K562 (cell line): ENCODE measurements around the gene CEACAM8. TPM values are rescaled to one million over a fixed set of nuclear protein-coding genes. Genes with fewer than 3 reads are reported as not detected.

Source experiments
- ATAC-seq: fragments of 200-7000 bp; cut with Tn5 transposase; 3 replicates; pipeline ENCODE4 v1.9.1; 2020; ENCODE audit warnings: moderate library complexity
- BruUV-seq: library from RNA; stranded (reverse); fragments of 400-500 nt; replicated peaks from 2 replicates; lab custom pipeline; 2021; lab: Mats Ljungman, UMichigan
- CTCF ChIA-PET: fragments of 300-600 bp; formaldehyde crosslinking; extraction: SDS; loops from one replicate; lab custom pipeline; 2021; ENCODE audit warnings: low intra/inter-chr PET ratio; lab: Yijun Ruan, JAX
- POLR2A ChIA-PET: fragments of 300-600, 350-650 bp; sonication (Branson Sonifier 250); formaldehyde crosslinking; extraction: SDS; loops from one replicate; lab custom pipeline; 2021; ENCODE audit warnings: antibody characterized with exemption, inconsistent platforms; lab: Yijun Ruan, JAX
- DNase-seq, 4 experiments: peaks; one replicate each; pipeline versions ENCODE4 v3.0.0 to v3.0.0-alpha.2; 2011 to 2018; ENCODE audit warnings: low spot score in 3 of 4, mixed read lengths in 3 of 4; ENCODE audit errors: extremely low read depth in 1 of 4
- FAIRE-seq: peaks from 2 replicates; lab custom pipeline; 2011; peaks lifted over from hg19 to GRCh38; lab: Jason Lieb, UNC
- H2AFZ ChIP-seq: 2 replicates; pipeline ENCODE4 v1.6.0; 2011; ENCODE audit warnings: low read depth, low read length, control low read depth, inconsistent platforms
- H3K27ac ChIP-seq: fragments of 200-600 bp; 3 replicates; pipeline ENCODE4 v1.8.0; 2011; ENCODE audit warnings: low read depth, mild to moderate bottlenecking, control low read depth, inconsistent platforms, low read length, moderate library complexity, mixed read lengths; ENCODE audit errors: extremely low read depth
- H3K27me3 ChIP-seq, 2 experiments: fragments of 300-600 bp in 1 of 2; 2 replicates in 1 of 2; 3 replicates in 1 of 2; pipeline versions ENCODE4 v1.6.0 to v1.8.0; 2011; ENCODE audit warnings: inconsistent platforms in 2 of 2, low read length in 2 of 2, mild to moderate bottlenecking in 1 of 2, mixed read lengths in 1 of 2, moderate library complexity in 1 of 2; ENCODE audit not compliant: control insufficient read depth in 2 of 2, insufficient read depth in 2 of 2
- H3K36me3 ChIP-seq: fragments of 300-600 bp; 3 replicates; pipeline ENCODE4 v1.8.0; 2011; ENCODE audit warnings: mild to moderate bottlenecking, low read length, inconsistent platforms; ENCODE audit not compliant: control insufficient read depth, insufficient read depth
- H3K4me1 ChIP-seq, 2 experiments: fragments of 200-600 bp in 1 of 2; replicated peaks in 1 of 2; 2 replicates in 1 of 2; 3 replicates in 1 of 2; pipeline versions ENCODE4 v1.5.1 to v1.8.0; 2011; ENCODE audit warnings: inconsistent platforms in 2 of 2, low read length in 2 of 2, mild to moderate bottlenecking in 1 of 2, mixed read lengths in 1 of 2, moderate library complexity in 1 of 2; ENCODE audit not compliant: control insufficient read depth in 2 of 2, insufficient read depth in 2 of 2
- H3K4me2 ChIP-seq: 2 replicates; pipeline ENCODE4 v1.6.1; 2011; ENCODE audit warnings: low read length, control low read depth, inconsistent platforms, mixed read lengths; ENCODE audit not compliant: insufficient read depth
- H3K4me3 ChIP-seq: fragments of 200-600 bp; sonication (generic), shearing (Covaris generic); 2 replicates; pipeline ENCODE4 v1.5.1; 2016; ENCODE audit warnings: control low read depth, inconsistent platforms
- H3K79me2 ChIP-seq: fragments of 200-600 bp; 3 replicates; pipeline ENCODE4 v1.8.0; 2011; ENCODE audit warnings: low read length, inconsistent platforms; ENCODE audit not compliant: control insufficient read depth, insufficient read depth
- H3K9ac ChIP-seq, 2 experiments: 2 replicates each; pipeline versions ENCODE4 v1.6.0 to v1.6.1; 2011; ENCODE audit warnings: low read depth in 2 of 2, low read length in 2 of 2, control low read depth in 1 of 2, inconsistent platforms in 1 of 2, mild to moderate bottlenecking in 1 of 2, mixed read lengths in 1 of 2; ENCODE audit not compliant: insufficient read depth in 1 of 2
- H3K9me1 ChIP-seq: one replicate; pipeline ENCODE4 v1.6.0; 2011; ENCODE audit warnings: inconsistent platforms, mild to moderate bottlenecking, low read length, moderate library complexity; ENCODE audit not compliant: control insufficient read depth, insufficient read depth
- H3K9me3 ChIP-seq: replicated peaks from 2 replicates; pipeline ENCODE4 v1.5.1; 2011; ENCODE audit warnings: low read depth, low read length, inconsistent platforms; ENCODE audit not compliant: control insufficient read depth, insufficient read depth
- H4K20me1 ChIP-seq: replicated peaks from 2 replicates; pipeline ENCODE4 v1.6.1; 2011; ENCODE audit warnings: low read length, inconsistent platforms, mixed read lengths; ENCODE audit not compliant: control insufficient read depth, insufficient read depth
- POLR2B ChIP-seq: fragments of 450-650 bp; IDR thresholded peaks from 2 replicates; pipeline ENCODE4 v1.6.1; 2018; ENCODE audit warnings: low read depth; ENCODE audit not compliant: partially characterized antibody
- RAD21 ChIP-seq, 2 experiments: fragments of 250-450 bp in 1 of 2; fragments of 450-650 bp in 1 of 2; sonication (Bioruptor Pico) in 1 of 2; formaldehyde crosslinking in 1 of 2; IDR thresholded peaks in 1 of 2; conservative IDR thresholded peaks in 1 of 2; 2 replicates each; pipeline versions ENCODE4 v1.4.0 to v1.8.0; 2020 to 2022; ENCODE audit warnings: mild to moderate bottlenecking in 2 of 2, moderate library complexity in 1 of 2
- SIX5 ChIP-seq, 2 experiments: IDR thresholded peaks; 2 replicates each; pipeline ENCODE4 v1.6.1; 2011; ENCODE audit warnings: low read length in 2 of 2, borderline replicate concordance in 1 of 2, low read depth in 1 of 2, mild to moderate bottlenecking in 1 of 2, moderate library complexity in 1 of 2; ENCODE audit not compliant: insufficient read depth in 1 of 2
- SMAD1 ChIP-seq: fragments of 150-350 bp; IDR thresholded peaks from 2 replicates; pipeline ENCODE4 v1.6.1; 2014; ENCODE audit warnings: low read length, low read depth; ENCODE audit not compliant: partially characterized antibody
- SMC3 ChIP-seq: conservative IDR thresholded peaks from 2 replicates; pipeline ENCODE4 v1.6.1; 2011; ENCODE audit warnings: low read depth, low read length, improper control_type of control experiment; ENCODE audit not compliant: insufficient read depth
- ZNF263 ChIP-seq: sonication (generic); formaldehyde crosslinking; IDR thresholded peaks from 2 replicates; pipeline ENCODE4 v1.8.0; 2022; ENCODE audit warnings: mild to moderate bottlenecking, missing genetic modification reagents, borderline replicate concordance
- WGBS: fragments of 100-300 bp; shearing (Covaris generic); methylation state at CpG from one replicate; pipeline ENCODE4 v1.1.6; 2016; ENCODE audit warnings: low coverage, mixed read lengths; ENCODE audit not compliant: insufficient coverage; ENCODE audit errors: missing lambda C conversion rate; 5-methylcytosine and 5-hydroxymethylcytosine counted together
- in situ Hi-C: fragments of 300-500 bp; cut with MboI; formaldehyde crosslinking; loops from 4 replicates; pipeline ENCODE4 v1.15.0; 2018; ENCODE audit warnings: inconsistent platforms, mixed read lengths
- intact Hi-C: fragments of 100-400 bp; cut with micrococcal nuclease; formaldehyde crosslinking; loops from 2 replicates; pipeline ENCODE4 v1.14.2; 2022
- polyA plus RNA-seq, 8 experiments: library from polyadenylated mRNA; depleted of rRNA in 4 of 8; stranded (reverse) in 5 of 8; unstranded in 3 of 8; fragments of >200 nt; fragmentation: Nextera tagmentation in 2 of 8; fragmentation: Illumina TruSeq in 1 of 8; extraction: Ambion mirVana in 2 of 8; extraction: Trizol in 1 of 8; gene quantifications; 2 replicates each; pipeline versions ENCODE4 v1.2.1 to v1.2.3, GENCODE V29; 2011 to 2014; ENCODE audit warnings: inconsistent platforms in 1 of 8, missing spikeins in 1 of 8
- total RNA-seq, 7 experiments: library from RNA; depleted of rRNA in 6 of 7; stranded (reverse); fragments of >200 nt in 6 of 7; fragmentation: Illumina TruSeq in 2 of 7; extraction: Trizol in 2 of 7; gene quantifications; 2 replicates each; pipeline versions ENCODE4 v1.2.1 to v1.2.3, GENCODE V29; 2011 to 2021; ENCODE audit warnings: low replicate concordance in 1 of 7
- TF ChIP-seq, protein P1 (sequence below), 3 experiments: IDR thresholded peaks in 2 of 3; conservative IDR thresholded peaks in 1 of 3; 2 replicates each; pipeline ENCODE4 v1.5.1; 2011 to 2012; ENCODE audit warnings: low read length in 3 of 3, mild to moderate bottlenecking in 3 of 3, control low read depth in 2 of 3, improper control_type of control experiment in 1 of 3, inconsistent platforms in 1 of 3, low read depth in 1 of 3, mixed read lengths in 1 of 3, moderate library complexity in 1 of 3; ENCODE audit not compliant: insufficient read depth in 2 of 3
- TF ChIP-seq, protein P2 (sequence below): IDR thresholded peaks from 2 replicates; pipeline ENCODE4 v1.6.1; 2011; ENCODE audit warnings: borderline replicate concordance, low read depth, mild to moderate bottlenecking, moderate library complexity, low read length; ENCODE audit not compliant: insufficient read depth, poor library complexity, severe bottlenecking
- TF ChIP-seq, protein P3 (sequence below): fragments of 250-450 bp; sonication (Bioruptor Pico); IDR thresholded peaks from 2 replicates; pipeline ENCODE4 v1.5.0; 2020; ENCODE audit warnings: mild to moderate bottlenecking, borderline replicate concordance

CEACAM8 gene
- total and polyA plus RNA-seq, 9 of the 15 experiments (the other 6 are each of a cell fraction or from before 2014, with no cell fraction given), result not detected

DNA sequence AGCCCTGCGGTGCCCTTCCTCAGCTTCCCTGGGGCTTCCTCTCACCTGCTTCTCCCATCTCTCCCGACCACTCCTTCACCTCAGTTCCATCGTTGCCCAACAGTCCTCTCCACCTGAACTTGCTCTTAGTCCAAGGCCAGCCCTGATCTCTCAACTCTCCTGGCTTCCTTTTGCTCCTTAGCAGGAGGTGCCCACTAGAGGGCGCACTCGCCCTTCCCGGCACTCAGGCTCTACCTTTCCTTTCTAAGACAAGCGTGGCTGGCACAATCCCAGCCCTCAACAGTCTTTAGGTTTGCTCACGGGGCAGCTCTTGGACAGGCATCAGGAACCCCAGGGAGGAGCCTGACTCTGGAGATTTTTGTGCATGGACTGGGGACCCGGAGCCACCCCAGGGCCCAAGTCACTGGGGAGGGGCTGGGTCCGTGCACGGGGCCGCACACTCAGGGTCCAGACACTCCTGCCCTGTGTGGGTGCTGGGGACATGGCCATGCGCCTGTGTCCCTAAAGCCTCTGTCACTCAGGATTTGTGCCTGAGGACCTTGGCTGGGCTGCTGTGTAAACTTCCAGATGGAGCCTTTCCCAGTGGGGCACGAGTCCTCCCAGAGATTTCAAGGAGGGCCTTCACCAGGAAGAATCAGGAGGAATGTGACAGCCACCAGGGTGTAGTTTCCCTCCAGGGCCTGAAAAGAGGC is 12.1 kb upstream of the CEACAM8 start:
- ChIA-PET CTCF (no interaction called here), POLR2A (no interaction called here)
- Histone ChIP-seq H3K4me2 (no peak overlapping the region), H3K9me1 (no peaks in the 10 kb centered on the region), H3K36me3 (no peaks in the 10 kb centered on the region), H3K4me3 (no peak overlapping the region), H3K9ac (0 out of 4 replicates have a peak overlapping the region, but pooled peaks of 1 of the 2 experiments have one; percentile 20), H3K27me3 (no peaks in the 10 kb centered on the region; a peak in 2 of 5 replicates), H3K79me2 (no peaks in the 10 kb centered on the region), H3K4me1 (peaks cover 0 to 3% of the 10 kb centered on the region in 2 experiments; a peak in 1 of 5 replicates), H2AFZ (no peak overlapping the region), H3K27ac (no peak overlapping the region), H4K20me1 (no peaks in the 10 kb centered on the region; the same call in 1 of the 2 replicates), H3K9me3 (no peaks in the 10 kb centered on the region)
- intact Hi-C loops, result no loop called here
- in situ Hi-C loops, result no loop called here
- peak; percentile 69 to 76 (median 72) for DNase-seq
- BruUV-seq, result no TSS peak
- peak; percentile 82 for FAIRE-seq
- WGBS, result 10% methylated on average over 10 of the region's 14 CpGs
- peak; percentile 93 for ATAC-seq
- TF ChIP-seq ZNF263 (CRISPR knock-in tag), result no peak
- TF ChIP-seq, protein P1, sequence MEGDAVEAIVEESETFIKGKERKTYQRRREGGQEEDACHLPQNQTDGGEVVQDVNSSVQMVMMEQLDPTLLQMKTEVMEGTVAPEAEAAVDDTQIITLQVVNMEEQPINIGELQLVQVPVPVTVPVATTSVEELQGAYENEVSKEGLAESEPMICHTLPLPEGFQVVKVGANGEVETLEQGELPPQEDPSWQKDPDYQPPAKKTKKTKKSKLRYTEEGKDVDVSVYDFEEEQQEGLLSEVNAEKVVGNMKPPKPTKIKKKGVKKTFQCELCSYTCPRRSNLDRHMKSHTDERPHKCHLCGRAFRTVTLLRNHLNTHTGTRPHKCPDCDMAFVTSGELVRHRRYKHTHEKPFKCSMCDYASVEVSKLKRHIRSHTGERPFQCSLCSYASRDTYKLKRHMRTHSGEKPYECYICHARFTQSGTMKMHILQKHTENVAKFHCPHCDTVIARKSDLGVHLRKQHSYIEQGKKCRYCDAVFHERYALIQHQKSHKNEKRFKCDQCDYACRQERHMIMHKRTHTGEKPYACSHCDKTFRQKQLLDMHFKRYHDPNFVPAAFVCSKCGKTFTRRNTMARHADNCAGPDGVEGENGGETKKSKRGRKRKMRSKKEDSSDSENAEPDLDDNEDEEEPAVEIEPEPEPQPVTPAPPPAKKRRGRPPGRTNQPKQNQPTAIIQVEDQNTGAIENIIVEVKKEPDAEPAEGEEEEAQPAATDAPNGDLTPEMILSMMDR (IDR thresholded peaks at IDR 0.05 in 2 of 3, conservative IDR thresholded peaks at IDR 0.05 in 1 of 3; ENCODE audit: insufficient read depth in 2 of 3, low read depth in 1 of 3, low read length in 3 of 3), result peak; percentile 80 to 88 (median 82)
- no peak for TF ChIP-seq SMAD1
- TF ChIP-seq SMC3, result 0 out of 2 replicates have a peak, but pooled peaks have one; percentile 37
- TF ChIP-seq POLR2B, result no peak
- TF ChIP-seq, protein P2, sequence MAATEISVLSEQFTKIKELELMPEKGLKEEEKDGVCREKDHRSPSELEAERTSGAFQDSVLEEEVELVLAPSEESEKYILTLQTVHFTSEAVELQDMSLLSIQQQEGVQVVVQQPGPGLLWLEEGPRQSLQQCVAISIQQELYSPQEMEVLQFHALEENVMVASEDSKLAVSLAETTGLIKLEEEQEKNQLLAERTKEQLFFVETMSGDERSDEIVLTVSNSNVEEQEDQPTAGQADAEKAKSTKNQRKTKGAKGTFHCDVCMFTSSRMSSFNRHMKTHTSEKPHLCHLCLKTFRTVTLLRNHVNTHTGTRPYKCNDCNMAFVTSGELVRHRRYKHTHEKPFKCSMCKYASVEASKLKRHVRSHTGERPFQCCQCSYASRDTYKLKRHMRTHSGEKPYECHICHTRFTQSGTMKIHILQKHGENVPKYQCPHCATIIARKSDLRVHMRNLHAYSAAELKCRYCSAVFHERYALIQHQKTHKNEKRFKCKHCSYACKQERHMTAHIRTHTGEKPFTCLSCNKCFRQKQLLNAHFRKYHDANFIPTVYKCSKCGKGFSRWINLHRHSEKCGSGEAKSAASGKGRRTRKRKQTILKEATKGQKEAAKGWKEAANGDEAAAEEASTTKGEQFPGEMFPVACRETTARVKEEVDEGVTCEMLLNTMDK, result peak; percentile 51
- TF ChIP-seq, protein P3, sequence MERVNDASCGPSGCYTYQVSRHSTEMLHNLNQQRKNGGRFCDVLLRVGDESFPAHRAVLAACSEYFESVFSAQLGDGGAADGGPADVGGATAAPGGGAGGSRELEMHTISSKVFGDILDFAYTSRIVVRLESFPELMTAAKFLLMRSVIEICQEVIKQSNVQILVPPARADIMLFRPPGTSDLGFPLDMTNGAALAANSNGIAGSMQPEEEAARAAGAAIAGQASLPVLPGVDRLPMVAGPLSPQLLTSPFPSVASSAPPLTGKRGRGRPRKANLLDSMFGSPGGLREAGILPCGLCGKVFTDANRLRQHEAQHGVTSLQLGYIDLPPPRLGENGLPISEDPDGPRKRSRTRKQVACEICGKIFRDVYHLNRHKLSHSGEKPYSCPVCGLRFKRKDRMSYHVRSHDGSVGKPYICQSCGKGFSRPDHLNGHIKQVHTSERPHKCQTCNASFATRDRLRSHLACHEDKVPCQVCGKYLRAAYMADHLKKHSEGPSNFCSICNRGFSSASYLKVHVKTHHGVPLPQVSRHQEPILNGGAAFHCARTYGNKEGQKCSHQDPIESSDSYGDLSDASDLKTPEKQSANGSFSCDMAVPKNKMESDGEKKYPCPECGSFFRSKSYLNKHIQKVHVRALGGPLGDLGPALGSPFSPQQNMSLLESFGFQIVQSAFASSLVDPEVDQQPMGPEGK (CRISPR knock-in tag), result no peak
- peak in 1 of 2 experiments; percentile 50; a peak in 2 of 4 replicates for TF ChIP-seq RAD21 (CRISPR knock-in tag; conservative IDR thresholded peaks at IDR 0.05 in 1 of 2, IDR thresholded peaks at IDR 0.05 in 1 of 2)
- no peak for TF ChIP-seq SIX5 (IDR thresholded peaks at IDR 0.05; ENCODE audit: borderline replicate concordance in 1 of 2, insufficient read depth in 1 of 2, low read depth in 1 of 2, low read length in 2 of 2)
